HTR-8/SVneo (cell line): Measurements from ENCODE around the gene CXCL1.
"Not testable (repeated sequence)": the region's sequence is repeated elsewhere in the genome, so short reads cannot be mapped to it uniquely, and the experiment has no call there.

ENCODE experiments used
- DNase-seq: peaks from one replicate; pipeline ENCODE4 v3.0.0; 2011; ENCODE audit warnings: low spot score, mixed read lengths; ENCODE audit not compliant: insufficient read length
- FAIRE-seq: peaks from 2 replicates; lab custom pipeline; 2011; peaks lifted over from hg19 to GRCh38; lab: Jason Lieb, UNC

The CXCL1 gene

GRCh38 chr4:73871511-73872310, 2.5 kb downstream of the CXCL1 start:
- DNase-seq = no peak
- no peak for FAIRE-seq

GRCh38 chr4:73872316-73873108, 3.3 kb downstream of the CXCL1 start:
- DNase-seq (no peak), FAIRE-seq (no peak)

GRCh38 chr4:73874386-73874785, 5.2 kb downstream of the CXCL1 start:
- FAIRE-seq (no peak), DNase-seq (no peak)

- no peak for DNase-seq
- no peak for FAIRE-seq
Observed at GRCh38 chr4:73875401-73875800, 6.2 kb downstream of the CXCL1 start.

- DNase-seq (no peak), FAIRE-seq (no peak)
Observed at GRCh38 chr4:73883306-73883705, 14.1 kb downstream of the CXCL1 start.

- FAIRE-seq = no peak
- DNase-seq = no peak
Observed at GRCh38 chr4:73885574-73886267, 16.5 kb downstream of the CXCL1 start.

- FAIRE-seq (no peak), DNase-seq (no peak)
Observed at GRCh38 chr4:73891326-73891725, 22.1 kb downstream of the CXCL1 start.

GRCh38 chr4:73891739-73892405, 22.7 kb downstream of the CXCL1 start:
- FAIRE-seq = no peak
- no peak for DNase-seq

- no peak for FAIRE-seq
- no peak for DNase-seq
Observed at GRCh38 chr4:73892966-73893365, 23.8 kb downstream of the CXCL1 start.

- DNase-seq (no peak), FAIRE-seq (no peak)
Observed at GRCh38 chr4:73894001-73894400, 24.8 kb downstream of the CXCL1 start.

GRCh38 chr4:73895201-73896175, 26.3 kb downstream of the CXCL1 start:
- DNase-seq = no peak
- FAIRE-seq = no peak

- DNase-seq (no peak), FAIRE-seq (no peak)
Observed at GRCh38 chr4:73896416-73896815, 27.2 kb downstream of the CXCL1 start.

GRCh38 chr4:73897380-73898136, 28.4 kb downstream of the CXCL1 start:
- DNase-seq (no peak), FAIRE-seq (no peak)

GRCh38 chr4:73899338-73899737, 30.1 kb downstream of the CXCL1 start:
- not testable (repeated sequence) for FAIRE-seq, DNase-seq

- no peak for FAIRE-seq
Observed at GRCh38 chr4:73901031-73901430, 31.8 kb downstream of the CXCL1 start.

GRCh38 chr4:73902038-73902637, 32.9 kb downstream of the CXCL1 start:
- DNase-seq = no peak
- no peak for FAIRE-seq

More at GRCh38 chr4:73901031-73901430, 31.8 kb downstream of the CXCL1 start:
- DNase-seq = no peak

GRCh38 chr4:73902817-73903547, 33.8 kb downstream of the CXCL1 start:
- FAIRE-seq = no peak
- DNase-seq = no peak
